ENCODE data around the gene ZNF787.

Gene ZNF787

DNA sequence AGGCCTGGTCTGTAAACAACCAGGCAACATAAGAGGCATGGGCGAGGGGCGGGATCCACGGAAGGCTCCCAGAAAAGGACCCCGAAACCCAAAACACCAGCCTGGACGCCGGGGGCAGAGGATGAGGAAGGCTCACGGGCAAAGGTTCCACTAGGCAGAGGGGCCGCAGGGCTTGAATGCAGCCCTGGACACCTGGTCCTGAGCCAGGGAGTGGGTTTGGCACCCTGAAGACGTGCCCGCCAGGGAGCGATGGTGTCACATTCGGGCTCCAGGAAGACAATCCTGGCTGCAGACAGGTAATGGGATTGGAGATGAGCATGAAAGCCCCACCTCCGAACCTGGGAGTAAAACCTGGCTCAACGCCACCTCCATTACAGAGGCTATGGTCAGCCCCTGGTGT is 31.8 kb downstream of the ZNF787 start:
- no peak for TF ChIP-seq ZNF384 (IDR thresholded peaks at IDR 0.05)
- no peak for TF ChIP-seq TARDBP (IDR thresholded peaks at IDR 0.05)
- no peak for TF ChIP-seq BHLHE40 (IDR thresholded peaks at IDR 0.05; ENCODE audit: borderline replicate concordance)
- TF ChIP-seq NFRKB (IDR thresholded peaks at IDR 0.05), result no peak
- no peak for TF ChIP-seq HDGF (IDR thresholded peaks at IDR 0.05; ENCODE audit: borderline replicate concordance)
- TF ChIP-seq ELF4 (IDR thresholded peaks at IDR 0.05), result no peak
- TF ChIP-seq FOXA1 (IDR thresholded peaks at IDR 0.05), result no peak
- no peak for TF ChIP-seq FOXK2 (IDR thresholded peaks at IDR 0.05)
- TF ChIP-seq PKNOX1 (IDR thresholded peaks at IDR 0.05), result no peak
- TF ChIP-seq LEF1 (IDR thresholded peaks at IDR 0.05; ENCODE audit: borderline replicate concordance), result no peak
- TF ChIP-seq CTBP1 (IDR thresholded peaks at IDR 0.05; ENCODE audit: borderline replicate concordance), result no peak
- TF ChIP-seq ARNT (IDR thresholded peaks at IDR 0.05), result no peak
- TF ChIP-seq SP1 (IDR thresholded peaks at IDR 0.05), result no peak
- no peak for TF ChIP-seq SUZ12 (IDR thresholded peaks at IDR 0.05)
- no peak for TF ChIP-seq FOXM1 (IDR thresholded peaks at IDR 0.05; ENCODE audit: borderline replicate concordance)
- no peak for TF ChIP-seq L3MBTL2 (conservative IDR thresholded peaks at IDR 0.05)
- ChIA-PET CTCF (no interaction called here), POLR2A (no interaction called here)
- no peak for DNase-seq (ENCODE audit: extremely low spot score)

DNA sequence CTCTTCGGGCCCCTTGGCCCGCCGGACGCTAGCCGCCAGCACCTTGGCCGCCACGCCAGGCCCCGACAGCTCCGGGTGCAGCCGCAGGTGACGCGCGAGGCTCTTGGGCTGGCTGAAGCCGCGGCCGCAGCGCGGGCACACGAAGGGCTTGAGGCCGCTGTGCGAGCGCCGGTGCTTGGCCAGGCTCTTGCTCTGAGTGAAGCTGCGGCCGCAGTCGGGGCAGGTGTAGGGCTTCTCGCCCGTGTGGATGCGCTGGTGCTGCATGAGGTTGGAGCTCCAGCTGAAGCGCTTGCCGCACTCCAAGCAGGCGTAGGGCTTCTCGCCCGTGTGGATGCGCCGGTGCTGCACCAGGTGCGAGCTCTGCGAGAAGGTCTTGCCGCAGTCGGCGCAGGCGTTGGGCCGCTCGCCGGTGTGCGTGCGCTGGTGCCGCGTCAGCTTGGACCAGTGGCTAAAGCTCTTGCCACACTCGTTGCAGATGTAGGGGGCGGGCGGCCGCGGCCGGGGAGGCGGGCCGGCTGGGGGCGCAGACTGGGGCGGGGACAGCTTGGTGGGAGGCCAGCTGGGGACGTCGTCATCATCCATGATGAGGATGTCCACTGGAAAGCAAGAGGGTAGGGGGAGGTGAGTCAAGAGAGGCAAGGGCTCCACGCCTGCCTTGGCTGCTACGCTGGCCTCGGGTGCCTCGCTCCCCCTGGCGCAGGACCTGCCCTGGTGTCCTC is 32.4 kb downstream of the ZNF787 start:
- no peak for DNase-seq (ENCODE audit: extremely low spot score)
- ChIA-PET POLR2A (no interaction called here), CTCF (no interaction called here)
- TF ChIP-seq TARDBP (IDR thresholded peaks at IDR 0.05) (no peak), CTBP1 (IDR thresholded peaks at IDR 0.05; ENCODE audit: borderline replicate concordance) (no peak), FOXM1 (IDR thresholded peaks at IDR 0.05; ENCODE audit: borderline replicate concordance) (no peak), SP1 (IDR thresholded peaks at IDR 0.05) (no peak), SUZ12 (IDR thresholded peaks at IDR 0.05) (no peak), FOXA1 (IDR thresholded peaks at IDR 0.05) (no peak), ELF4 (IDR thresholded peaks at IDR 0.05) (no peak)

DNA sequence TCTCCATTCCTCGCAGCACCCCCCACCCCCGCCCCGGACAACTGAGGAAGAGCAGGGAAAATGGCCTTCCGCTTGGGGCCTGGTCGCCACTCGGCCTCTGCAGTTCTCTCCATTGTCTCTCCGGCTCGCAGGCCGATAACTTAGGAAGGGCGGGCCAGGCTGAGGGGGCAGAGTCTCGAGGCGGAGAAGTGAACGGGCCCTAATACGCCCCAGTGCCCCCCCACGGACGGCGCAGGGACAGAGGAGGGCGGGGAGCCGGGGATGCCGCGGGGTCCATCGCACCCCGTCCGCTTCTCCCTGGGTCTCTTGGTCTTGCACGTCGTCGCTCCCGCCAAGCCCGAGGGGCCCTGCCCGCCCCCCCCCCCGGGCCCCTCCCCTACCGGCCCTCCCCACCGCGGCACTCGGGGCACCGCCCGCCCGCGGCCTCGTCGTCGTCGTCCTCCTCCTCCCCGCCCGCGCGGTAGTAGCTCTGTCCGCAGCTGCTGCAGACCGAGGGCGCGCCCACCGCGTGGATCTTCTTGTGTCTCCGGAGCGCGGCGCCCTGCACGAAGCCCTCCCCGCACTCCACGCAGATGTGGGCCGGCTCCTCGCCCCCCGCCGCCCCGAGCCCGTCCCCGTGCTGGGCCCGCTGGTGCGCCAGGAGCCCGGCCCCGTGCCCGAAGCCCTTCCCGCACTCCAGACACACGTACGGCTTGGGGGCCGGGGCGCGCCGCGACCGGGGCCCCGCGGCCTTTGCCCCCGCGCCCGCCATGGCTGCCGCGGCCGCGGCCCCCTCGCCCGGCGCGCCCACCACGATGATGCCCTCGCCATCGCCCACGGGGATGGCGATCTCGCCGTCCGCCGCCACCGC is 33.2 kb downstream of the ZNF787 start:
- POLR2A ChIA-PET, result no interaction called here
- CTCF ChIA-PET, result no interaction called here
- TF ChIP-seq BHLHE40 (IDR thresholded peaks at IDR 0.05; ENCODE audit: borderline replicate concordance) (no peak), PKNOX1 (IDR thresholded peaks at IDR 0.05) (no peak), SP1 (IDR thresholded peaks at IDR 0.05) (no peak), L3MBTL2 (conservative IDR thresholded peaks at IDR 0.05) (no peak), HDGF (IDR thresholded peaks at IDR 0.05; ENCODE audit: borderline replicate concordance) (no peak), NFRKB (IDR thresholded peaks at IDR 0.05) (no peak), ARNT (IDR thresholded peaks at IDR 0.05) (no peak)

DNA sequence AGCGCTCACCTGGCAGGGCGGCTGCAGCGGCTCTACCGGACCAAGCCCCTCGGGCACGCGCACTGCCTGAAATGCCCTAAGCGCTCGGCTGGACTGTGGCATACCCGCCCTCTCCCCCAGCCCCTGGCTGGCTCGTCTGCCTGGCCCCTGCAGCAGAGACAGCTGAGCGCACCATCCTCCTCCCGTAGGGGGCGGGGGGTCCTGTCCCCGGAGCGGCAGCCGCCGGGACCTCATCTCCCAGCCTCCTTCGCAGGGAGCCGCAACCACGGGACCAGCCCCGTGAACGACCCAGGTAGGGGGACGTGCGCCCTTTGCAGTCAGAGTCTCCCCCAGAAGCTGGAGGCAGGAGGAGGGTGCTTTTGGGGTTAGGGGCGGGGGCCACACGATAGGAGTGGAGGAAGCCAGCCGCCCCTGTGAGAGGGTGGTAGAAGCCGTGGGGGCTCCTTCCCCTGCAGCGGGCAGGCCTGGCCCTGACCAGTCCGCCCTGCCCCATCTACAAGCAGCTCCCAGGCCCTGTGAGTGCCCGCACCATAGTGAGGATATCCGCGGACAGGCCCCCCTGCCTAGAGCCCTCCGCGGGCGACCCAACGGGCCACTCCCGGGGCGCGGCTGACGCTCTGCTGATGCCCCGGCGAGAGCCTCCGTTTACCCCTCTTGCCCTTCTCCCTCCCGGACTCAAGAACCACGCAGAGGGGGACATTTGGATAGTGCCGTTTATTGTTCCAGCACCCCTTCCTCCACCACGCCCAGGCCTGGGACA is 34.2 kb downstream of the ZNF787 start:
- no peak for DNase-seq (ENCODE audit: extremely low spot score)
- TF ChIP-seq SP1 (IDR thresholded peaks at IDR 0.05) (no peak), L3MBTL2 (conservative IDR thresholded peaks at IDR 0.05) (no peak), PKNOX1 (IDR thresholded peaks at IDR 0.05) (no peak), TARDBP (IDR thresholded peaks at IDR 0.05) (no peak), ELF4 (IDR thresholded peaks at IDR 0.05) (no peak), FOXK2 (IDR thresholded peaks at IDR 0.05) (no peak), ZNF384 (IDR thresholded peaks at IDR 0.05) (no peak), FOXM1 (IDR thresholded peaks at IDR 0.05; ENCODE audit: borderline replicate concordance) (no peak), NFRKB (IDR thresholded peaks at IDR 0.05) (no peak), CTBP1 (IDR thresholded peaks at IDR 0.05; ENCODE audit: borderline replicate concordance) (no peak), HDGF (IDR thresholded peaks at IDR 0.05; ENCODE audit: borderline replicate concordance) (no peak), BHLHE40 (IDR thresholded peaks at IDR 0.05; ENCODE audit: borderline replicate concordance) (no peak), LEF1 (IDR thresholded peaks at IDR 0.05; ENCODE audit: borderline replicate concordance) (no peak), FOXA1 (IDR thresholded peaks at IDR 0.05) (no peak), ARNT (IDR thresholded peaks at IDR 0.05) (no peak), SUZ12 (IDR thresholded peaks at IDR 0.05) (no peak)
- ChIA-PET POLR2A (no interaction called here), CTCF (no interaction called here)

More for the DNA sequence above, 33.2 kb downstream of the ZNF787 start:
- no peak for DNase-seq (ENCODE audit: extremely low spot score)

GRCh38 chr19:56085571-56086275 is 35.4 kb downstream of the ZNF787 start:
- CTCF ChIA-PET, result interaction anchor here (0.6 to 1.0 kb wide), 2 partner anchors 9 to 460 kb away, joined by 3 read pairs; no protein-coding TSS in a partner anchor
- no peak for DNase-seq (ENCODE audit: extremely low spot score)
- TF ChIP-seq FOXK2 (IDR thresholded peaks at IDR 0.05) (no peak), L3MBTL2 (conservative IDR thresholded peaks at IDR 0.05) (no peak), HDGF (IDR thresholded peaks at IDR 0.05; ENCODE audit: borderline replicate concordance) (no peak), LEF1 (IDR thresholded peaks at IDR 0.05; ENCODE audit: borderline replicate concordance) (no peak), CTBP1 (IDR thresholded peaks at IDR 0.05; ENCODE audit: borderline replicate concordance) (no peak), SP1 (IDR thresholded peaks at IDR 0.05) (no peak), ELF4 (IDR thresholded peaks at IDR 0.05) (no peak), FOXM1 (IDR thresholded peaks at IDR 0.05; ENCODE audit: borderline replicate concordance) (no peak), ZNF384 (IDR thresholded peaks at IDR 0.05) (no peak), SUZ12 (IDR thresholded peaks at IDR 0.05) (no peak)
- POLR2A ChIA-PET, result no interaction called here
